Activated CD8-positive, alpha-beta memory T cell treated with anti-CD3 and anti-CD28 coated beads, Interleukin-2, amount 10 ng/mL, durations not matched to agents 7 days and 5 days (primary cell): ENCODE results near the gene RAP1A. TPM values are rescaled to one million over a fixed set of nuclear protein-coding genes. Genes with fewer than 3 reads are reported as not detected.

Experiments
- ATAC-seq: fragments of 150-1000 bp; cut with Tn5 transposase; one replicate; pipeline ENCODE4 v1.10.0; 2021; ENCODE audit warnings: moderate library complexity
- CTCF ChIA-PET: fragments of 350-600 bp; sonication (Branson Sonifier 250); formaldehyde crosslinking; loops from one replicate; lab custom pipeline; 2021; ENCODE audit warnings: antibody characterized with exemption; lab: Charles Lee
- DNase-seq: peaks from one replicate; pipeline ENCODE4 v3.0.0-alpha.2; 2020
- H3K27ac Mint-ChIP-seq: one replicate; pipeline ENCODE4 v1.8.0; 2021; ENCODE audit warnings: mild to moderate bottlenecking, mixed read lengths
- H3K27me3 Mint-ChIP-seq: one replicate; pipeline ENCODE4 v1.8.0; 2021; ENCODE audit warnings: mixed read lengths
- H3K36me3 Mint-ChIP-seq: one replicate; pipeline ENCODE4 v1.8.0; 2021; ENCODE audit warnings: mild to moderate bottlenecking, mixed read lengths
- H3K4me1 Mint-ChIP-seq: one replicate; pipeline ENCODE4 v1.8.0; 2021; ENCODE audit warnings: mixed read lengths
- H3K4me3 Mint-ChIP-seq: one replicate; pipeline ENCODE4 v1.8.0; 2021; ENCODE audit warnings: mild to moderate bottlenecking, moderate library complexity, mixed read lengths
- H3K9me3 Mint-ChIP-seq: one replicate; pipeline ENCODE4 v1.8.0; 2022; ENCODE audit warnings: low read depth, mixed read lengths
- total RNA-seq, 2 experiments: library from RNA; stranded (reverse); gene quantifications; one replicate each; pipeline ENCODE4 v1.2.3, GENCODE V29; 2021

The RAP1A gene
- total RNA-seq, 2 experiments from 2014 or later = 161 to 224 TPM

- DNase-seq (no peak), ATAC-seq (no peak)
- Mint-ChIP-seq H3K36me3 (peaks cover 46% of the 10 kb centered on the region), H3K27me3 (no peaks in the 10 kb centered on the region), H3K4me1 (peaks cover 63% of the 10 kb centered on the region), H3K9me3 (no peaks in the 10 kb centered on the region), H3K4me3 (no peak overlapping the region), H3K27ac (no peak overlapping the region)
- CTCF ChIA-PET = interaction anchor here (3.8 kb wide), 1 partner anchor 132 kb away, joined by 14 read pairs; no protein-coding TSS in a partner anchor
These were observed 20.1 kb downstream of the RAP1A start for GRCh38 chr1:111639602-111640198.

GRCh38 chr1:111643097-111643496, 23.5 kb downstream of the RAP1A start:
- Mint-ChIP-seq H3K9me3 (no peaks in the 10 kb centered on the region), H3K36me3 (peaks cover 51% of the 10 kb centered on the region), H3K27ac (peak overlapping the region; percentile 46), H3K4me1 (peaks cover 63% of the 10 kb centered on the region), H3K27me3 (no peaks in the 10 kb centered on the region), H3K4me3 (no peak overlapping the region)
- DNase-seq (no peak), ATAC-seq (no peak)
- CTCF ChIA-PET = no interaction called here

- no peak overlapping the region for H3K4me3 Mint-ChIP-seq
- H3K36me3 Mint-ChIP-seq = peaks cover 57% of the 10 kb centered on the region
- ATAC-seq (no peak), DNase-seq (no peak)
- H3K27me3 Mint-ChIP-seq = no peaks in the 10 kb centered on the region
- no peaks in the 10 kb centered on the region for H3K9me3 Mint-ChIP-seq
- CTCF ChIA-PET = no interaction called here
- H3K27ac Mint-ChIP-seq = no peak overlapping the region
- peaks cover 64% of the 10 kb centered on the region for H3K4me1 Mint-ChIP-seq
These were observed 24.1 kb downstream of the RAP1A start for GRCh38 chr1:111643696-111644095.

GRCh38 chr1:111644506-111644905, 24.9 kb downstream of the RAP1A start:
- Mint-ChIP-seq H3K27ac (peak overlapping the region; percentile 44), H3K36me3 (peaks cover 60% of the 10 kb centered on the region), H3K4me3 (no peak overlapping the region)

GRCh38 chr1:111647736-111648135, 28.1 kb downstream of the RAP1A start:
- CTCF ChIA-PET = interaction anchor here (0.6 to 2.9 kb wide), 4 partner anchors 17 to 140 kb away, joined by 3 to 19 read pairs (median 4); no protein-coding TSS in a partner anchor
- Mint-ChIP-seq H3K4me1 (peaks cover 72% of the 10 kb centered on the region), H3K4me3 (no peak overlapping the region), H3K9me3 (no peaks in the 10 kb centered on the region), H3K36me3 (peaks cover 57% of the 10 kb centered on the region), H3K27ac (peak overlapping the region; percentile 77), H3K27me3 (no peaks in the 10 kb centered on the region)
- DNase-seq (no peak), ATAC-seq (no peak)

More at GRCh38 chr1:111644506-111644905, 24.9 kb downstream of the RAP1A start:
- CTCF ChIA-PET = interaction anchor here (1.1 to 1.2 kb wide), 2 partner anchors 16 to 22 kb away, joined by 3 to 5 read pairs; no protein-coding TSS in a partner anchor
- ATAC-seq (no peak), DNase-seq (no peak)
- no peaks in the 10 kb centered on the region for H3K9me3 Mint-ChIP-seq
- peaks cover 66% of the 10 kb centered on the region for H3K4me1 Mint-ChIP-seq
- H3K27me3 Mint-ChIP-seq = no peaks in the 10 kb centered on the region

- H3K4me3 Mint-ChIP-seq = no peak overlapping the region
- ATAC-seq = no peak
- DNase-seq = no peak
- H3K9me3 Mint-ChIP-seq = no peaks in the 10 kb centered on the region
- H3K36me3 Mint-ChIP-seq = peaks cover 51% of the 10 kb centered on the region
- no peak overlapping the region for H3K27ac Mint-ChIP-seq
- CTCF ChIA-PET = interaction anchor here (1.4 to 2.9 kb wide), 5 partner anchors 10 to 141 kb away, joined by 4 to 19 read pairs (median 5); no protein-coding TSS in a partner anchor
- H3K27me3 Mint-ChIP-seq = no peaks in the 10 kb centered on the region
- peaks cover 71% of the 10 kb centered on the region for H3K4me1 Mint-ChIP-seq
These were observed 29.2 kb downstream of the RAP1A start for GRCh38 chr1:111648806-111649205.

- no peak overlapping the region for H3K4me3 Mint-ChIP-seq
These were observed 29.6 kb downstream of the RAP1A start for GRCh38 chr1:111649227-111649626.

GRCh38 chr1:111649648-111650047, 30.1 kb downstream of the RAP1A start:
- Mint-ChIP-seq H3K27ac (no peak overlapping the region), H3K4me3 (no peak overlapping the region), H3K9me3 (no peaks in the 10 kb centered on the region), H3K36me3 (peaks cover 43% of the 10 kb centered on the region), H3K27me3 (no peaks in the 10 kb centered on the region), H3K4me1 (peaks cover 71% of the 10 kb centered on the region)
- ATAC-seq (no peak), DNase-seq (no peak)
- CTCF ChIA-PET = interaction anchor here (1.0 to 2.9 kb wide), 6 partner anchors 11 to 141 kb away, joined by 3 to 19 read pairs (median 4); no protein-coding TSS in a partner anchor

More at GRCh38 chr1:111649227-111649626, 29.6 kb downstream of the RAP1A start:
- Mint-ChIP-seq H3K27ac (no peak overlapping the region), H3K36me3 (peaks cover 48% of the 10 kb centered on the region), H3K9me3 (no peaks in the 10 kb centered on the region), H3K27me3 (no peaks in the 10 kb centered on the region), H3K4me1 (peaks cover 71% of the 10 kb centered on the region)
- ATAC-seq (no peak), DNase-seq (no peak)
- CTCF ChIA-PET = interaction anchor here (1.2 to 2.9 kb wide), 6 partner anchors 11 to 141 kb away, joined by 3 to 19 read pairs (median 5); no protein-coding TSS in a partner anchor

- Mint-ChIP-seq H3K27me3 (no peaks in the 10 kb centered on the region), H3K4me1 (peaks cover 67% of the 10 kb centered on the region), H3K9me3 (no peaks in the 10 kb centered on the region), H3K36me3 (peaks cover 27% of the 10 kb centered on the region), H3K4me3 (no peak overlapping the region), H3K27ac (peak overlapping the region; percentile 26)
- DNase-seq (no peak), ATAC-seq (no peak)
- CTCF ChIA-PET = no interaction called here
These were observed 34.1 kb downstream of the RAP1A start for GRCh38 chr1:111653709-111654108.

- Mint-ChIP-seq H3K36me3 (peaks cover 23% of the 10 kb centered on the region), H3K9me3 (no peaks in the 10 kb centered on the region), H3K27ac (peak overlapping the region; percentile 65), H3K4me3 (no peak overlapping the region), H3K4me1 (peaks cover 61% of the 10 kb centered on the region), H3K27me3 (no peaks in the 10 kb centered on the region)
- CTCF ChIA-PET = interaction anchor here (1.1 to 1.6 kb wide), 3 partner anchors 39 to 178 kb away, joined by 3 to 11 read pairs (median 3); no protein-coding TSS in a partner anchor
- ATAC-seq = peak; percentile 81
- peak; percentile 56 for DNase-seq
These were observed 35.2 kb downstream of the RAP1A start for GRCh38 chr1:111654839-111655238.

- H3K4me3 Mint-ChIP-seq = no peak overlapping the region
- H3K4me1 Mint-ChIP-seq = peaks cover 54% of the 10 kb centered on the region
- no peaks in the 10 kb centered on the region for H3K27me3 Mint-ChIP-seq
- H3K9me3 Mint-ChIP-seq = no peaks in the 10 kb centered on the region
- ATAC-seq (no peak), DNase-seq (no peak)
- CTCF ChIA-PET = interaction anchor here (1.2 to 1.6 kb wide), 2 partner anchors 148 to 180 kb away, joined by 3 to 11 read pairs; no protein-coding TSS in a partner anchor
- H3K27ac Mint-ChIP-seq = peak overlapping the region; percentile 56
- H3K36me3 Mint-ChIP-seq = peaks cover 16% of the 10 kb centered on the region
These were observed 36.8 kb downstream of the RAP1A start for GRCh38 chr1:111656086-111657017.

- ATAC-seq (no peak), DNase-seq (no peak)
- H3K4me1 Mint-ChIP-seq = peaks cover 54% of the 10 kb centered on the region
- no peaks in the 10 kb centered on the region for H3K9me3 Mint-ChIP-seq
- H3K27me3 Mint-ChIP-seq = no peaks in the 10 kb centered on the region
- H3K4me3 Mint-ChIP-seq = no peak overlapping the region
- CTCF ChIA-PET = interaction anchor here (0.7 to 1.6 kb wide), 4 partner anchors 9 to 150 kb away, joined by 3 to 9 read pairs (median 4); partner anchors contain the start of gene INKA2
- H3K36me3 Mint-ChIP-seq = peaks cover 20% of the 10 kb centered on the region
- no peak overlapping the region for H3K27ac Mint-ChIP-seq
These were observed 39.0 kb downstream of the RAP1A start for GRCh38 chr1:111658622-111659021.
